Measurements from ENCODE around the gene RIOX2.
"Not testable (repeated sequence)": the region's sequence is repeated elsewhere in the genome, so short reads cannot be mapped to it uniquely, and the experiment has no call there.

RIOX2 gene

DNA sequence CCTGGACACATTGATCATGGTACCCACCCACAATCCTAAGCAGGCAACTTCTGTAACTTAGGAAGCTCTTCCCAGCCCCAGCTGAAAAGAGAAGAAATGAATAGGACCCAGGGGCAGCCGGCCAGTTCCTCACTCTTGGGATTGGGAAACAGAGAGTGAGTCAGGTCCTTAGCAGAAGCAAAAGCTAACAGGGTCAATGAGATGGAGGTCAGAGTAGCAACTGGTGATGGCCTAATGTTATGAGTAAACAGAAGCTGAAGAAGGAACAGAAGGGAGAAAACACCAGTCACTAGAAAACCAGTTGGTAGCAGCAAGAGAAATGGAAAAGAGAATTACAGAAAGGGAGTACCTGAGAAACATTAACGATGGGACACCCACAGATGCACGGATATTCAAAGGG, 20.0 kb downstream of the RIOX2 start:
- DNase-seq: peak in 1 of 2 donors; percentile 8

GRCh38 chr3:97950360-97950759, 21.9 kb downstream of the RIOX2 start:
- DNase-seq: no peak

GRCh38 chr3:97949743-97950142, 22.5 kb downstream of the RIOX2 start:
- no peak for DNase-seq

DNA sequence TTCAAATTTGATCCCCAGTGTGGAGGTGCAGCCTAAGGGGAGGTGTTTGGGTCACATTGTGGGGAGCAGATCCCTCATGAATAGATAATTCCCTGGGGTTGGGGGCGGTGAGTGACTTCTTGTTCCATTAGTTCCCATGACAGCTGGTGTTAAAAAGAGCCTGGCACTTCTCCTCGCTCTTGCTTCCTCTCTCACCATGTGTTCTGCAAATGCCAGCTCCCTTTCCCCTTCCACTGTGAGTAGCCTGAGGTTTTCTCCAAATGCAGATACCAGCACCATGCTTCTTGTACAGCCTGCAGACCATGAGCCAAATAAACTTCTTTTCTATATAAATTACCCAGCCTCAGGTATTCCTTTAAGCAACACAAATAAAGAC, 23.1 kb downstream of the RIOX2 start:
- DNase-seq: no peak

DNA sequence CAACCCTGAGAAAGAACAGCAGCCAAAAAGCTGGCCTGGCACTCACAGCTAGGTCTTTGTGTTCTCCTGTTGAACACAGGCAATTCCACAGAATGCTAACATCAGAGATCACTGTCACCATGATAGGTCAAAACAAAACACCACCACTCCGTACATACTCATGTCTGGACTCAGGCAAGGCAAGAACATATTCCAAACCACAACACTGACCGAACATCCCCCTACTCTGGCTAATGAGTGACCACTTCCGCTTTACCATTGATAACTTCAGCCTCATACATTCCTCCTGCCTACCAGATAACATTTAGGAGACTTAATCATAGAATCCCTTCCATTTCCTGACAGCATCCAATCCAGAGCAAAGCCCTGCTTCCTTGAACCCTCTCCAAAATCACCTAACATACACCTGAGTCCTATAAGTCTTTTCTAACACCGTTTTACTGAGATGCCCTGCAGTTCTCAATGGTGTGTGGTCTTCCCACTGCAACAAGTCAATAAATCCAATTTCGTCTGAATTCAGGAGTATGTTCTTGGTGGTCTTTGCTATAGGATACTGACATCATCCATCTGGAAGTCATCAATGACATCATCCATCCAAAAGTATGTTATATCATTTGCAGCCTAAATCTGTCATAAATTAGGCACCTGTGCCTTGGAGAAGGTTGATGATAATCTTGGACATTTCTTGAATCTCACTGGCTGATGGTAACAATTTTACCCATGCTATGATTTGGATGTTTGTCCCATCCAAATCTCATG, 23.7 kb downstream of the RIOX2 start:
- DNase-seq: no peak

GRCh38 chr3:97942801-97943546, 29.3 kb downstream of the RIOX2 start:
- DNase-seq: no peak

DNA sequence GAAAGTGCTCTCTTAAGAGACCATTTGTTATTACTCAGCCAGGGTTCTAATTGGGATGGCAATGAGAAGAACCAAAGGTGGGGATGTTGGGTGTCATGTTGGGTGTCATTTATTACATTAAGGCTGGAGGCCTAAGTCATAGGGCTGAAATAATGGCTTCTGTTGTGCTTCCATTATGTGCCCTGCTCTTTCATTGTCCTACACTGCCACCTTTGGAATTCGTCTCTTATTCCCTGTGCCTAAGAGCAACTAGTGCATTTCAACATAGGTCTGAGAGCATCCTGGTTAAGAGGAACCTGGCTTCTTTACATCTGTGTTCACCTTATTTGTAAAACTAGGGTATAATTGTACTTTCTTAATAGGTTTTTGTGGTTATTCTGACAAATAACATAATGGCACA, 32.2 kb downstream of the RIOX2 start:
- no peak for DNase-seq

DNA sequence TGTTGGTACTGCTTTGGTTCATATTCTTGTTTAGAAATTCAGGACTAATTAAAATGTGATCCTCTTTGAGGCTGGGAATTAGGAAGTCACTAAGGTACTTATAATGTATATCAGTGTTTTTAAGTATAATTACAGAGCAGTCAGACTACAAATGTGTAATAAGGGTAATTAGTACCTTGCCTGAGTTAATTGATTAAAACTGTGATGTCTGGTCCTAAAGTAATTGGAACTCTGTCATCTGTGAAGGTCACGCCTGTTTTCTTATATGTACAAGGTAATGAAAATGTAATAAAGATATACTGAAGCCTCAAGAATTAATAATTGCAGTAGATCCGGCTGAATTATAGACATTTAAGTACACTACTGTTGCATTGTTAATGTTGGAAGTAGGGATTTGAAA, 32.8 kb downstream of the RIOX2 start:
- DNase-seq: no peak

- no peak for DNase-seq
Observed at GRCh38 chr3:97938444-97938843, 33.8 kb downstream of the RIOX2 start.

GRCh38 chr3:97937205-97937604, 35.0 kb downstream of the RIOX2 start:
- no peak for DNase-seq

DNA sequence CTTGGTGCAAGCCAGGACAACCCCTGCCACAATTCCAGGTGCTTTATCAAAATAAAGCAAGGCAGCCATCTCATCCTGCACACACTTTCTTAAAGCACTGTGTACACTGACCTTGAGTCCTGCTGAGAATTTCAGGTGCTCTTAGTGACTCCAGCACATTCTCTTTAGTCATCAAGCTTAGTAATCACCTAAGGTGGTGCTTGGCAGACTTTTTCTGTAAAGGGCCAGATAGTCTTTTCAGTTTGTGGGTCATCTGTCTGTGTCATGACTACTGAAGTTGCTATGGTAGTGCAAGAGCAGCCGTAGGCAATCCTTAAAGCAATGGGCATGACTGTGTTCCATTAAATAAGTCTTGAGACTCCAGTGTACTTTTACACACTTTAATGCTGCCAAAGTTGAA, 36.4 kb downstream of the RIOX2 start:
- DNase-seq: no peak

- no peak for DNase-seq
Observed at GRCh38 chr3:97934980-97935695, 37.1 kb downstream of the RIOX2 start.

- no peak for DNase-seq
Observed at GRCh38 chr3:97932387-97932801, 39.8 kb downstream of the RIOX2 start.

DNA sequence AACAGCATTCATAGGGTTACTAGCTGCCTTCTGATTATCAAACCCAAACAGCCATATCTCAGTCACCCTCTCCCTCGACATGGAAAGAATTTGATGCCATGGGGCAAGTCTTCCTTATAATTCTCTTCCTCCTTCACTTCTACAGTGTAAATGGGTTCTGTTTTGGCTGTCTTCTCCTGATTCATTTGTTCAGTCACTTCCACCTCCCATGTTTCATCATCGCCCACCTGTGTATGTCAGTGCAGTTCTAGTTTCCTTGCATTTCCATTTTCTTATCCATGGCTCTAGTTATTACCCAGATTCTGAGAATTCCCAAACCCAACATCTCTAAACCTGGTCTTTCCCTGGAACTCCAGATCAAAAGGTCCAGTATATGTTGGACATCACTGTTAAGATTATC, 41.0 kb downstream of the RIOX2 start:
- no peak for DNase-seq

DNA sequence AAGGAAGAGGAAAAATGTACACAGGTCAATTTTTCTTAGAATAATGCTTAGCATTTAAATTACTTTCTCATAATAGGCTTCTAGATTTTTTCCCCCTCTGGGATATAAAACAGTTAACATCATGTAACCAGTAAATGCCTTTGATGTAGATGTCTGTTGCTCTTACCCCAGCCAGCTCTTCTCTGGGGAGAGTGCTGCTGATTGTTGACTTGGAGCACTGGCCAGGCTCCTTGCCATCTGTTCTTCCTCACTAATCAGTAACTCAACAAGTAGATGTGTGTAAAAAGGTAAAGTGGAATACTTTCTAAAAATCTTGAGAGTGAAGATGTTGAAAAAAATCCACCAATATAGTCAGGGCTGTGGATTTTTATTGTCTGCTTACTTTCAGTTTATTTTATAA, 42.2 kb downstream of the RIOX2 start:
- no peak for DNase-seq

- no peak for DNase-seq
Observed at GRCh38 chr3:97928986-97929385, 43.2 kb downstream of the RIOX2 start.

GRCh38 chr3:97927704-97928103, 44.5 kb downstream of the RIOX2 start:
- no peak for DNase-seq

- no peak for DNase-seq
Observed at GRCh38 chr3:97917813-97918536, 54.3 kb downstream of the RIOX2 start.

DNA sequence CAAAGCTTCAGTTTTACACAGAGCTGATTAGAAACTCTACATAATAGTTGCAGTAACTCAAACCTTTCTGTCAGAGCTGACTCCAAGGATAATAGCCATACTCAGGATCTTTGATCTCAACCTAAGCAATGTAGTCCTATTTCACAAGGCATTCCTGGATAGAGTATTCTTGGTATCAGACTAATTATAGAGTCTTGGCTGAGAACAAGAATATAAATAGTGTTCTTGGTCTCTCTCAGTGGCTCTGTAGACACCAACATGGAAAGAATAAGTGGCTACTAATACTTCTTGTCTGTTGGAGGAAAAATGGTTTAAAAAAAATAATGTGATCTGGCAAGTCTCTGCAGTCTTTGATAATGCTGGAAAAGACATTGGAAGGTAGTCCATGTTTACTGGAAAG, 55.7 kb downstream of the RIOX2 start:
- DNase-seq: no peak

DNA sequence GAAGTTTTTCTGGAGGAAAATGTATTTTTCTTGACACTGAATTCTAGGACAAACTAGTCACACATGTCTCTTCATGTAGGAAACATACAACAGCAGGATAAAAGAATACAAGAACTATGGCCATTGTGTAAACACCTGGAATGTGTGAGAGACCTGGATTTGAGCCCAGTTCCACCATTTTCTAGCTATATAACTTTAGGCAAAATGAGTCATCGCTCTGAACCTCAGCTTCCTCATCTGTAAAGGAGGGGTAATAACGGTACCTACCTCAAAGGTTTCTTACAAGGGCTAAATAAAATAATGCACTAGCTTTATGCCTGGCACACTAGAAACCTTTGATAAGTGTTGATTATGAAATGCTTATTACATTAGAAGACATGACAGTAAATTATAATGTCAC, 57.8 kb downstream of the RIOX2 start:
- DNase-seq: no peak

- DNase-seq: no peak
Observed at GRCh38 chr3:97911459-97911858, 60.8 kb downstream of the RIOX2 start.

DNA sequence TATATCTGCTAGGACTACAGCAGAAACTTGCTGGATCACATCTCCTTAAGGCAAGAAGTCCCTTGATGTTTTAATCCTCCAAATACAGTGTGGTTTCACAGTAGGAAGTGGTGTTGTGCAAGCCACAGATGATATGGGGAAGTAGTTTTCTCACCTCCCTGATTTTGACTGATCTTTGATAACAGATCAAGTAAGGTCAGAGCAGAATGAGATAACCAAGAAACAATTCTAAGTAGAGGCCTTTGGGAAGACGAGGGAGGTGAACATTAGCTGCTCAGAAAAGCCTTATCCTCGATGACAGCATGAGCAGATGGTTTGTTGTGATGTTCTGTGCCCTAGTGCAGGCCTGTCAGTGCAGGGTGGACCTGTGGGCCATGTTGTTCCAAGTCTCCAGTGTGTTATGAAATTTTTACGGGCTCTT, 61.3 kb downstream of the RIOX2 start:
- no peak for DNase-seq

DNA sequence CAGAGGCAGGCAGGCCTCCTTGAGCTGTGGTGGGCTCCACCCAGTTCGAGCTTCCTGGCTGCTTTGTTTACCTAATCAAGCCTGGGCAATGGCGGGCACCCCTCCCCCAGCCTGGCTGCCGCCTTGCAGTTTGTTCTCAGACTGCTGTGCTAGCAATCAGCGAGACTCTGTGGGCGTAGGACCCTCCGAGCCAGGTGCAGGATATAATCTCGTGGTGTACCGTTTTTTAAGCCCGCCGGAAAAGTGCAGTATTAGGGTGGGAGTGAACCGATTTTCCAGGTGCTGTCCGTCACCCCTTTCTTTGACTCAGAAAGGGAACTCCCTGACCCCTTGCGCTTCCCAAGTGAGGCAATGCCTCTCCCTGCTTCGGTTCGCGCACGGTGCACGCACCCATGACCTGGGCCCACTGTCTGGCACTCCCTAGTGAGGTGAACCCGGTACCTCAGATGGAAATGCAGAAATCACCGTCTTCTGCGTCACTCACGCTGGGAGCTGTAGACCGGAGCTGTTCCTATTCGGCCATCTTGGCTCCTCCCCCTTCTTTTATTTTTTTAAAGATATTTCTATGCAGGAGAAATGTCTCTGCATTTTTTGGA, 61.9 kb downstream of the RIOX2 start:
- not testable (repeated sequence) for DNase-seq

All from bone marrow (tissue), 2 donors.